Duodenal mucosa (tissue), 2 donors: ENCODE results near the gene GPC5.

Experiments
- H3K27ac ChIP-seq: one replicate; pipeline ENCODE4 v1.7.0; 2013; ENCODE audit warnings: low read depth, low read length
- H3K27me3 ChIP-seq, 2 donors: one replicate each; pipeline ENCODE4 v1.7.0; 2013; ENCODE audit warnings: low read length in 2 of 2, control low read depth in 1 of 2; ENCODE audit not compliant: insufficient read depth in 2 of 2, control insufficient read depth in 1 of 2
- H3K36me3 ChIP-seq, 2 donors: one replicate each; pipeline ENCODE4 v1.7.0; 2013; ENCODE audit warnings: low read length in 2 of 2, control low read depth in 1 of 2; ENCODE audit not compliant: insufficient read depth in 2 of 2, control insufficient read depth in 1 of 2
- H3K4me1 ChIP-seq, 2 donors: one replicate each; pipeline ENCODE4 v1.7.0; 2013; ENCODE audit warnings: low read length in 2 of 2, control low read depth in 1 of 2; ENCODE audit not compliant: insufficient read depth in 2 of 2, control insufficient read depth in 1 of 2
- H3K4me3 ChIP-seq, 2 donors: one replicate each; pipeline ENCODE4 v1.7.0; 2013; ENCODE audit warnings: low read length in 2 of 2, low read depth in 1 of 2
- H3K9ac ChIP-seq, 2 donors: one replicate each; pipeline ENCODE4 v1.7.0; 2013; ENCODE audit warnings: low read length in 2 of 2, low read depth in 1 of 2
- H3K9me3 ChIP-seq, 2 donors: one replicate each; pipeline ENCODE4 v1.7.0; 2013; ENCODE audit warnings: low read length in 2 of 2, control low read depth in 1 of 2; ENCODE audit not compliant: control insufficient read depth in 1 of 2

GPC5 gene

DNA sequence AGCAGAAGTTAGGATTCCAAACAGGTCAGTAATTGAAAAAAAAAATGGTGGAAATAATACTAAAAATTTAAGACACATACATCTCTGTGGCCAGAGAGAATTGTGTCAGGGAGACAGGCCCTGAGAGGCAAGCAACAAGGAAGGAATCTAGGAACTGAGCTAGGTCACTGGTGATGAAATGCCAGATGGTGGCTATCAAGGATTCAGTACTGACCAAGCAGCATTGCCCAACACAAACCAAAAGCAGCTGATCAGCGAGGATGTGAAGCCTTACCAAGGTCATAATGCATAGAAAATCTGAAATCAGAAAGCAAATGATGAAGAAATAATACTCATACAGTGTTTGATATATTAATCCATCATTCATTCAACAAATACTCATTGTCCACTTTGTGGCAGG is 905.0 kb downstream of the GPC5 start:
- no peaks in the 10 kb centered on the region for H3K27me3 ChIP-seq
- H3K9ac ChIP-seq = no peak overlapping the region
- no peak overlapping the region for H3K4me3 ChIP-seq
- H3K27ac ChIP-seq = no peak overlapping the region
- no peaks in the 10 kb centered on the region for H3K9me3 ChIP-seq
- H3K36me3 ChIP-seq = no peaks in the 10 kb centered on the region
- no peaks in the 10 kb centered on the region for H3K4me1 ChIP-seq

DNA sequence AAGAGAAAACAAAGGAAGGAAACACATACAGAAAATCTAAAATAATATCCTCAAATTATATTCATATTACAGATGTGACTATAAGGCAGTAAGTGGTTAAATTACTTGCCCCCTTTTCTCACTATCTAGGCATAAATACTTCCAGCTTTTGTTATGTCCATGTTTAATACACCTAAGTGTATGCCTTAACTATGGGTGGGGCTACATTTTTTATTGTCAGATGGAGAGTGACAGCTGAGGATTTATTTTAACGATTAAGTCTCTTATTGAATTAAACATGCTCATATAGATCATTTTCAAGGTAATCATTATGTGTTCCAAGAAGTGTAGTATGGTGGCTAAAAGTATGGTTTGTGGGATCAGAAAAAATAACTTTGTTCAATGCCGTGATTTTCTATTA is 909.3 kb downstream of the GPC5 start:
- no peaks in the 10 kb centered on the region for H3K36me3 ChIP-seq
- no peak overlapping the region for H3K9ac ChIP-seq
- no peak overlapping the region for H3K27ac ChIP-seq
- no peaks in the 10 kb centered on the region for H3K27me3 ChIP-seq
- H3K4me1 ChIP-seq = no peaks in the 10 kb centered on the region
- H3K4me3 ChIP-seq = no peak overlapping the region
- H3K9me3 ChIP-seq = no peaks in the 10 kb centered on the region

DNA sequence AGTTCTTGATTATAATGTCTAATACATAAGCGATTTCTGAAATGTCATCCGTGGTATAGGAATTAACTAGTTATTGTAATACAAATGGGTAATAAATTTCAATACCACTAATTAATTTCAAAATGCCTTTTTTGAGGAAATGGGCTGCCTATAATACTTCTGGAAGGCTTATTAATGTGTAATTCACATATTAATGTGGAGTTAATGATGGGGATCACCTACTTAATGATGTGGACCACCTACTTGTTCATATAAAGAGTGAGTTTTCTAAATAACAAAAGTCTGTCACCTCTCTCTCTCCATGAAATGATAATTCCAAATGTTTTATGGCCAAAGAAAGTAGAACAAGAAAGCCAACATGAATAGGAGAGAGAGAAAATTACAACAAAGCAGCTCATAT is 914.4 kb downstream of the GPC5 start:
- Histone ChIP-seq H3K4me1 (no peaks in the 10 kb centered on the region), H3K9me3 (no peaks in the 10 kb centered on the region), H3K4me3 (no peak overlapping the region), H3K9ac (no peak overlapping the region), H3K27ac (no peak overlapping the region), H3K36me3 (no peaks in the 10 kb centered on the region), H3K27me3 (no peaks in the 10 kb centered on the region)

DNA sequence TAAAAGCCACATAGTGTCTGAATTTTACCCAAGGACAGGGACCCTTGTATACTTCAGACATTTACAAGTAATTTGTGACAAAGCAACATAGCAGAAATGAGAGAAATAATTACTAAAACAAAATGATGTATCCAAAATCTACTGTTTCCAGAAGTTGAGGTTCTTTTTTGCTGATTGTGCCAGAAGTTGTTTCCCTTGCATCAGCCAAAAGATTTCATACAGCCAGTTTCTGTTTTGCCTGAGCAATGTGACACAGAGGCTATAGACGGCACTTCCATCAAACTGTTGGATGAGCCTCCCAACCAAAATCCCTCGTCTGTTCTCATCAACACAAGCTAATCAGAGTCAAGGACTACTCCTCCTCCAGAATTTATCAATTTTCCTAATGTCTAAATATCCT is 915.0 kb downstream of the GPC5 start:
- Histone ChIP-seq H3K4me1 (no peaks in the 10 kb centered on the region), H3K27me3 (no peaks in the 10 kb centered on the region), H3K36me3 (no peaks in the 10 kb centered on the region), H3K27ac (no peak overlapping the region), H3K4me3 (no peak overlapping the region), H3K9me3 (no peaks in the 10 kb centered on the region), H3K9ac (no peak overlapping the region)

DNA sequence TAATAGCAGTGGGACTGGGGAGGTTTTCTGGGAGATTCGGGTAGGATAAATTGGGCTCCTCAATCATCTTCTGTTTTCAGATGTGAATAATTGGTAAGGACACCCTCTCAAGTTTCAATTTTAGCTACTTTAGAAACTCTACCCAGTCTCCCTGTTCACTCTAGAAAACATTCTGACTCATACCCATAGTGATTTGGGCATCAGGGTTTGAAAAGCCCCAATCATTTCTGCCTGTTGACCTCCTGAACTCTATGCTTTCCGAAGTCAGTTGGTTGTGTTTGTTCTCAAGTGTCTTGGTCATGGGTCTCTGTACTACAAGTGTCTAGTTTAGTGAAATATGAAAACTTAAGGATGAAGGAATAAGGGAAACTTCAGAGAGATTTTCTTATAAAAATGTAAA is 916.8 kb downstream of the GPC5 start:
- H3K4me1 ChIP-seq = no peaks in the 10 kb centered on the region
- no peaks in the 10 kb centered on the region for H3K36me3 ChIP-seq
- H3K27ac ChIP-seq = no peak overlapping the region
- no peaks in the 10 kb centered on the region for H3K9me3 ChIP-seq
- H3K4me3 ChIP-seq = no peak overlapping the region
- H3K9ac ChIP-seq = no peak overlapping the region
- H3K27me3 ChIP-seq = no peaks in the 10 kb centered on the region

DNA sequence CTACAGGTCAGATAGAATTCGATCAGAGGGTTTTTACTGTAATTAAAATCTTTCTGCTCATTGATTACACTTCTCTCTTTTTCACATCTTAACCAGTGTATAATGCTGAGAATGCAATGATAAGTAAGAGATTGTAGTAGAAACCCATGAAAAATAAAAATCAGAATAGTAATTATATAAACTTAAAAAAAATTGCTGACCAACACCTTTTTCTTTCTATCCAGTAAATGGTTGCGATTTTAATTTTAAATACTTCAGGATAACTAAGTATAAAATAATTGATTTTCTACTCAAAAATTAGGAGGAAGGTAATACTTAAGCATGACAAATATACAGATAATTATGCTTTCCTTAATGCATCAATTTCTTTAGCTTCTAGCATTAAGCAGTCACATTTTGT is 917.6 kb downstream of the GPC5 start:
- H3K9me3 ChIP-seq = no peaks in the 10 kb centered on the region
- no peaks in the 10 kb centered on the region for H3K36me3 ChIP-seq
- H3K9ac ChIP-seq = no peak overlapping the region
- no peak overlapping the region for H3K4me3 ChIP-seq
- no peak overlapping the region for H3K27ac ChIP-seq
- H3K4me1 ChIP-seq = no peaks in the 10 kb centered on the region
- H3K27me3 ChIP-seq = no peaks in the 10 kb centered on the region

DNA sequence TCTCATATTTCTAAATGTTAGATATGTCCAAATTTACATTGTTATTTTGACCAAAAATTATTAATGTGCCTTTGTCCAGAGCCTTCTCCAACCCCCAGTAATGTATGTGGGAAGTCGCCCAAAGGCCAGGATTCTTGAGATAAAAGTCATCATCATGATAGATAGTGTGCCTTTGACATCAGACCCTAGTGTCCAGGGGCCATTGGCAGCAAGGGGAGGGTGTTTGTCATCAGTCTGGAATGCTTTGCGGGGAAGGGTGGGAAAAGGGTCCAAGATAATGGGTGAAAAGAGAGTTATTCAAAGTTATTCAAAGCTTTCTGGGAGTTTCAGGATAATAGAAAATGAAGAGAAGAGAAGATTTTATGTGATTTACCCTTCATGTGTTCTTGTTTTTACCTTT is 918.6 kb downstream of the GPC5 start:
- no peak overlapping the region for H3K4me3 ChIP-seq
- no peaks in the 10 kb centered on the region for H3K27me3 ChIP-seq
- H3K9ac ChIP-seq = no peak overlapping the region
- H3K27ac ChIP-seq = no peak overlapping the region
- H3K4me1 ChIP-seq = no peaks in the 10 kb centered on the region
- H3K9me3 ChIP-seq = no peaks in the 10 kb centered on the region
- H3K36me3 ChIP-seq = no peaks in the 10 kb centered on the region

DNA sequence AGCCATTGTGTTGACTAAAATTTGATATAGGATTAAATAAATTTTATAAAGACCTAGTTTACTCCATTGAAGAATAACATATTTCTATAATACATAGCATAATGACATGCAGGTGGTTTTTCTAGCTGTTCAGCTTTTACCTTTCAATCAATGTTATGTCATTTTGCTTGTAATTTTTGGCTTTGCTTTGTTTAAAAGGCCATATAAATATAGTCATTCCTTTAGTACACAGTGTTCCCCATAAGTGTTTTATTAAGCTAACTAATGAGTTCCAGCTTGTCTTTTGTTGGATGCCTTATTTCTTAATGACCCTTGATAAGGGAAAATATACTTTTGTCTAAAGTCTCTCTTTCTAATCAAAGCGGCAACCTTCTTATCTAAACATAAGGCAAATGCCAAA is 921.9 kb downstream of the GPC5 start:
- no peak overlapping the region for H3K27ac ChIP-seq
- H3K9ac ChIP-seq = no peak overlapping the region
- H3K9me3 ChIP-seq = no peaks in the 10 kb centered on the region
- H3K27me3 ChIP-seq = no peaks in the 10 kb centered on the region
- H3K4me3 ChIP-seq = no peak overlapping the region
- H3K4me1 ChIP-seq = no peaks in the 10 kb centered on the region
- H3K36me3 ChIP-seq = no peaks in the 10 kb centered on the region

DNA sequence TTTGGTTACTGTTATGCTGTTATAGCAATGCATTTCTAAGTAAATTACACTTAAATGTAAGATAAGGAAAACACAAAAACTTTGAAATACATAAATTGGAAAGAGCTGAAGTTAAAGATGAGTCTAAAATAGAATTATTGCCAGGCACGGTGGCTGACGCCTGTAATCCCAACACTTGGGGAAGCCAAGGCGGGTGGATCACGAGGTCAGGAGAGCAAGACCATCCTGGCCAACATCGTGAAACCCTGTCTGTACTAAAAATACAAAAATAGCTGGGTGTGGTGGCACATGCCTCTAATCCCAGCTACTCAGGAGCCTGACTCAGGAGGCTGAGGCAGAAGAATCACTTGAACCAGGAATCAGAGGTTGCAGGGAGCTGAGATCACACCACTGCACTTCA is 922.8 kb downstream of the GPC5 start:
- Histone ChIP-seq H3K27ac (no peak overlapping the region), H3K4me1 (no peaks in the 10 kb centered on the region), H3K4me3 (no peak overlapping the region), H3K36me3 (no peaks in the 10 kb centered on the region), H3K9me3 (no peaks in the 10 kb centered on the region), H3K27me3 (no peaks in the 10 kb centered on the region), H3K9ac (no peak overlapping the region)

DNA sequence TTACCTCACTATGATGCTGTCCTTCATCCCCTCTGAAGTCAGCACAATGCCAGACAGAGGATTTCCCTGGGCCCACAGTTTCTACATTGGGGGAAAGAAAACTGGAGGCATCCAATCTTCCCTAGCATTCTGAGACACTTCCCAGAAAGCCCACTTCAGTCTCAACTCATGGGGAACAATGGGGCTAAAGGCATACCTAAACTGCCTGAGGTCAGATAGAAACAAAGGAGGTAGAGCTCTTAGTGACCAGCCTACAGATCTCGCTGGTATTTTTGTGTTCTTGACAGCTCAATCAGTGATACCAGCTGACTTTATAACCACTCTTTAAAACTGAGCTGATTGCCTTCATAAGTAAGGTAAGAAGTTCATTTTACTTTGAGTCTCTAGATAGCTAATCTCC is 947.2 kb downstream of the GPC5 start:
- Histone ChIP-seq H3K9me3 (no peaks in the 10 kb centered on the region), H3K4me3 (no peak overlapping the region), H3K9ac (no peak overlapping the region), H3K36me3 (no peaks in the 10 kb centered on the region), H3K4me1 (no peaks in the 10 kb centered on the region), H3K27ac (no peak overlapping the region), H3K27me3 (no peaks in the 10 kb centered on the region)

DNA sequence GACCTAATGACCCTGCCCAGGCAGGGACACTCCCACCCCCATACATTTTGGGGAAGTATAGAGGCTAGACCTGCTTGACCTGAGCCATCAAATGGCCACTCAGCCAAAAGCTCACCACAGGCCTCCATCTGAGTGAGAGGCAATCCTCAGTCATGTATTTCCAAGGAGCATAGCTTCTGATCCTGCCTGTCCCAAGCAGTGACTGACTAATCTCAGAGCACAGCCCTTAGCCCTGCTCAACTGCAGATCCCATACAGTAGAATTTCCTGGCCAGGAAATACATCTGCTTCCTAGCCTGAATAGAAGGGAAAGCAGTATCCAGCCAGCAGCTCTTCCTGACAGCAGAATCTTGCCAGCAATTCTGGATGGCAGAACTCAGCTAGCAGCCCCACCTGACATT is 947.6 kb downstream of the GPC5 start:
- Histone ChIP-seq H3K27ac (no peak overlapping the region), H3K4me1 (no peaks in the 10 kb centered on the region), H3K27me3 (no peaks in the 10 kb centered on the region), H3K36me3 (no peaks in the 10 kb centered on the region), H3K4me3 (no peak overlapping the region), H3K9me3 (no peaks in the 10 kb centered on the region), H3K9ac (no peak overlapping the region)
